ENCODE results near the gene CCDC50. TPM values are rescaled to one million over a fixed set of nuclear protein-coding genes. Genes with fewer than 3 reads are reported as not detected.

The CCDC50 gene
- total and polyA plus RNA-seq, 7 donors: 20.8 to 128 (median 103) TPM

DNA sequence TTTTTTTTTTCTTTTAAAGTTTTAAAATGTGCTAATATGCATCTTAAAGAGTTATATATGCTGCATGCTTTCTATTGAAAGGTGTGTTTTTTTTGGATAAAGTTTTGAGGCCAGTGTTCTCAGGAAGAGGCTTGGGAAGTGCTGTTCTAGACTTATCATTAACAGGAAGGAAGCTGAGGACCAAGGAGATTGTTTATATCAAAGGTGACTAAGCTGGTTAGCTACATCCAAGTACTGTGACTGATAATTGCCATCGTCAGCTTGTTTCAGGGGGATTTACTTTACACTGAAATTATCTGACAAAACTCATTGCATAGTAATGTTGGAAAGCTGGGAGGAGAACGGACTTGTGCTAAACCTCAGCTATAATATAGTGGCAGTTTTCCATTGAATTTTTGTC, 37.5 kb downstream of the CCDC50 start:
- no peak for TF ChIP-seq EP300 (IDR thresholded peaks at IDR 0.05)
- TF ChIP-seq POLR2AphosphoS5 (IDR thresholded peaks at IDR 0.05): no peak
- TF ChIP-seq POLR2A (IDR thresholded peaks at IDR 0.05): no peak
- TF ChIP-seq CTCF (IDR thresholded peaks at IDR 0.05): no peak
- H3K27ac ChIP-seq: no peak overlapping the region
- H3K36me3 ChIP-seq: peaks cover 0 to 67% (median 15%) of the 10 kb centered on the region in 4 donors
- no peaks in the 10 kb centered on the region for H3K27me3 ChIP-seq
- DNase-seq: no peak
- no peak overlapping the region for H3K4me3 ChIP-seq
- 84 to 91% methylated on average over 2 of the region's 2 CpGs for WGBS, 2 donors
- peaks cover 0 to 3% (median 0%) of the 10 kb centered on the region in 4 donors for H3K4me1 ChIP-seq
- no peaks in the 10 kb centered on the region for H3K9me3 ChIP-seq
- intact Hi-C loops (cut with DNase I): no loop called here

DNA sequence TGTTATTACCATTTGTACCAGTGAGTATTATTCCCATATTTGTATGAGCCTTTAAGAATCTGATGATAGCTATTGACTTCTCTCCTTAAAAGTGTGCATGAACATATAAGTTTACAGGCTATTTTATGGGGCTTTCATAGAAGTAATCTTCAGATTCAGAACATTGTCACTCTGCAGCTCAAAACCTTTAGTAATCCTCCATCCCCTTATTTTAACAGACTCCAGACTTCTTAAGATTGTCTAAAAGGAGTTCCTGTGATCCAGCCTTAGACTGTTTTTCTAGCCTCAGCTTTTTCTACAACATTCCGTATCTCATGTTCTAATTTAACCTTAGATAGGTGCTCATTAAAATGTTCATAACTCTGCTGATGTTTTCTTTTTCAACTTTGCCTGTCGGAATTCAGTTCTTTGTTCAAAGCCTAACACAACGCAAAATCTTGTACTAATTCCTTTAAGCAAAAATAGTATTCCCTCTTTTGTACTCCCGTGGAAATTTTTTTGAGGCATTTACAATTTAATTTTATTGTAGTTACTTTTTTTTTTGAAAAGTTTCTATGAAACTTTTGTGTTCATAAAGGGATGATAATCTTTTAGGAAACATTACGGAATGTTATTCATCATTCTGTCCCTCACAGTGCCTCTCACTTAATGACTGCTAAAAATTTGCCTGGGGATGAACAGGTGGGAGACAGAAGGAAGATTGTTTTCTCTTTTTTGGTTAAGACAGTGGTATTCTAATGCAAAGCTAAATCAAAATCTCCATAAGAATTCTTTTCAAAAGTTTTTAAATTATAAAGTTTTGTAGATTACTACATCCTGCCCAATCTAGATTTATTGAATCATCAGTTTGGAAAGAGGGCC, 39.8 kb downstream of the CCDC50 start:
- Histone ChIP-seq H3K9me3 (no peaks in the 10 kb centered on the region), H3K36me3 (peaks cover 0 to 48% (median 7%) of the 10 kb centered on the region in 4 donors), H3K4me3 (no peak overlapping the region), H3K4me1 (peaks cover 0 to 11% (median 7%) of the 10 kb centered on the region in 4 donors), H3K27ac (peak overlapping the region in 1 of 4 donors; percentile 12), H3K27me3 (no peaks in the 10 kb centered on the region)
- intact Hi-C loops (cut with DNase I): no loop called here
- WGBS, 2 donors: 95 to 97% methylated on average over 5 of the region's 5 CpGs
- DNase-seq: no peak
- TF ChIP-seq POLR2A (IDR thresholded peaks at IDR 0.05): no peak
- TF ChIP-seq CTCF (IDR thresholded peaks at IDR 0.05): no peak
- TF ChIP-seq EP300 (IDR thresholded peaks at IDR 0.05): no peak
- no peak for TF ChIP-seq POLR2AphosphoS5 (IDR thresholded peaks at IDR 0.05)

DNA sequence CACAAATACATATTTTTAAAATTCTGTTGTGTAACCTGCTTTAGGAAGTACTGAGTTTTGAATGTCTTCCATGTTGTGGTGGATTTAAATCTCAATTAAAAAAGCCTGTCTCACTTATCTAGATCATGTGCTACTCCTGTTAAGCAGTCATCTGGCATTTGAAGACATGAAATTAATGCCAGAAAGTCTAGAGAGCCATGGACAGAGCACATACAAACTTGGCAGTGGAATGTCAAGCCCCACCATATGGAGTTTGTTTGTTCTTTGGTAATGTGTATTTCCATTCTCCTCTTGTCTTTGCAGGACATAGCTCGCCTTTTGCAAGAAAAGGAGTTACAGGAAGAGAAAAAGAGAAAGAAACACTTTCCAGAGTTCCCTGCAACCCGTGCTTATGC, 40.4 kb downstream of the CCDC50 start:
- intact Hi-C loops (cut with DNase I): loop anchor here (10.0 kb wide), 1 partner anchor 125 kb away; no protein-coding TSS in a partner anchor

GRCh38 chr3:191372122-191372521, 42.9 kb downstream of the CCDC50 start:
- H3K36me3 ChIP-seq: peaks cover 0 to 41% (median 7%) of the 10 kb centered on the region in 4 donors
- H3K27ac ChIP-seq: no peak overlapping the region
- TF ChIP-seq POLR2A (IDR thresholded peaks at IDR 0.05): no peak
- TF ChIP-seq POLR2AphosphoS5 (IDR thresholded peaks at IDR 0.05): no peak
- no peak for TF ChIP-seq CTCF (IDR thresholded peaks at IDR 0.05)
- no peak for TF ChIP-seq EP300 (IDR thresholded peaks at IDR 0.05)
- no peaks in the 10 kb centered on the region for H3K27me3 ChIP-seq
- H3K4me1 ChIP-seq: peaks cover 0 to 23% (median 18%) of the 10 kb centered on the region in 4 donors
- no peaks in the 10 kb centered on the region for H3K9me3 ChIP-seq
- DNase-seq: no peak
- 68 to 89% methylated on average over 2 of the region's 2 CpGs for WGBS, 2 donors
- intact Hi-C loops (cut with DNase I): loop anchor here (10.0 kb wide), 1 partner anchor 127 kb away; no protein-coding TSS in a partner anchor
- H3K4me3 ChIP-seq: no peak overlapping the region

More for the DNA sequence above, 40.4 kb downstream of the CCDC50 start:
- Histone ChIP-seq H3K27ac (peak overlapping the region in 1 of 4 donors; percentile 12), H3K27me3 (no peaks in the 10 kb centered on the region), H3K4me1 (peaks cover 0 to 11% (median 7%) of the 10 kb centered on the region in 4 donors), H3K9me3 (no peaks in the 10 kb centered on the region), H3K36me3 (peaks cover 0 to 44% (median 7%) of the 10 kb centered on the region in 4 donors), H3K4me3 (no peak overlapping the region)
- DNase-seq: no peak
- peak in 1 of 4 donors; percentile 29 for TF ChIP-seq POLR2AphosphoS5 (IDR thresholded peaks at IDR 0.05)
- no peak for TF ChIP-seq POLR2A (IDR thresholded peaks at IDR 0.05)
- WGBS, 2 donors: 78 to 83% methylated on average over 2 of the region's 2 CpGs

DNA sequence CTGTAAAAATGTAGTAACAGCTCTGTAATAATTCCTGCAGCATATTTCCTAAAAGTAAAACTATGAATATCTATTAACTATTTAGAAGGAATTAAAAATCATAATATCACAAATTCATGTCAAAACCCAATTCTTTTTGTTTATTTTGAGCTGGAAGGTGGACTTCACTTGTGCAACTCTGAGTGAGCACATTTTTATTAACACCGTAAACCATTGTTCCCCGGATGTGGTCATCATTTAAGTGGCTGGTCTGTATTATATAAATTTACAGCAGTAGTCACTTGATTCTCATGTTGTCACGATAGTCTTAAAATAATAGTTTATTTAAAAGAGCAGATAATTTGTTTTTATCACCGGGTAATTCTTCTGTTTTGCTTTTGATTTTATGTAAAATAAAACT, 44.1 kb downstream of the CCDC50 start:
- Histone ChIP-seq H3K27me3 (no peaks in the 10 kb centered on the region), H3K27ac (no peak overlapping the region), H3K36me3 (peaks cover 0 to 41% (median 7%) of the 10 kb centered on the region in 4 donors), H3K4me3 (no peak overlapping the region), H3K9me3 (no peaks in the 10 kb centered on the region), H3K4me1 (peaks cover 0 to 36% (median 30%) of the 10 kb centered on the region in 4 donors)
- DNase-seq: no peak
- WGBS, 2 donors: 76 to 81% methylated on average over 4 of the region's 4 CpGs
- TF ChIP-seq EP300 (IDR thresholded peaks at IDR 0.05): no peak
- TF ChIP-seq CTCF (IDR thresholded peaks at IDR 0.05): no peak
- no peak for TF ChIP-seq POLR2A (IDR thresholded peaks at IDR 0.05)
- TF ChIP-seq POLR2AphosphoS5 (IDR thresholded peaks at IDR 0.05): no peak
- intact Hi-C loops (cut with DNase I): loop anchor here (10.0 kb wide), 1 partner anchor 129 kb away; no protein-coding TSS in a partner anchor
